Measurements from ENCODE around the gene LIFR. TPM values are rescaled to one million over a fixed set of nuclear protein-coding genes. Genes with fewer than 3 reads are reported as not detected.

The LIFR gene, protein sequence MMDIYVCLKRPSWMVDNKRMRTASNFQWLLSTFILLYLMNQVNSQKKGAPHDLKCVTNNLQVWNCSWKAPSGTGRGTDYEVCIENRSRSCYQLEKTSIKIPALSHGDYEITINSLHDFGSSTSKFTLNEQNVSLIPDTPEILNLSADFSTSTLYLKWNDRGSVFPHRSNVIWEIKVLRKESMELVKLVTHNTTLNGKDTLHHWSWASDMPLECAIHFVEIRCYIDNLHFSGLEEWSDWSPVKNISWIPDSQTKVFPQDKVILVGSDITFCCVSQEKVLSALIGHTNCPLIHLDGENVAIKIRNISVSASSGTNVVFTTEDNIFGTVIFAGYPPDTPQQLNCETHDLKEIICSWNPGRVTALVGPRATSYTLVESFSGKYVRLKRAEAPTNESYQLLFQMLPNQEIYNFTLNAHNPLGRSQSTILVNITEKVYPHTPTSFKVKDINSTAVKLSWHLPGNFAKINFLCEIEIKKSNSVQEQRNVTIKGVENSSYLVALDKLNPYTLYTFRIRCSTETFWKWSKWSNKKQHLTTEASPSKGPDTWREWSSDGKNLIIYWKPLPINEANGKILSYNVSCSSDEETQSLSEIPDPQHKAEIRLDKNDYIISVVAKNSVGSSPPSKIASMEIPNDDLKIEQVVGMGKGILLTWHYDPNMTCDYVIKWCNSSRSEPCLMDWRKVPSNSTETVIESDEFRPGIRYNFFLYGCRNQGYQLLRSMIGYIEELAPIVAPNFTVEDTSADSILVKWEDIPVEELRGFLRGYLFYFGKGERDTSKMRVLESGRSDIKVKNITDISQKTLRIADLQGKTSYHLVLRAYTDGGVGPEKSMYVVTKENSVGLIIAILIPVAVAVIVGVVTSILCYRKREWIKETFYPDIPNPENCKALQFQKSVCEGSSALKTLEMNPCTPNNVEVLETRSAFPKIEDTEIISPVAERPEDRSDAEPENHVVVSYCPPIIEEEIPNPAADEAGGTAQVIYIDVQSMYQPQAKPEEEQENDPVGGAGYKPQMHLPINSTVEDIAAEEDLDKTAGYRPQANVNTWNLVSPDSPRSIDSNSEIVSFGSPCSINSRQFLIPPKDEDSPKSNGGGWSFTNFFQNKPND
- total RNA-seq = 10 to 100 TPM in 2 of 4 donors, 1 to 10 TPM in 2; 3.1 to 72.9 (median 16.9) TPM

- no peaks in the 10 kb centered on the region for H3K36me3 ChIP-seq
- TF ChIP-seq, protein P1, sequence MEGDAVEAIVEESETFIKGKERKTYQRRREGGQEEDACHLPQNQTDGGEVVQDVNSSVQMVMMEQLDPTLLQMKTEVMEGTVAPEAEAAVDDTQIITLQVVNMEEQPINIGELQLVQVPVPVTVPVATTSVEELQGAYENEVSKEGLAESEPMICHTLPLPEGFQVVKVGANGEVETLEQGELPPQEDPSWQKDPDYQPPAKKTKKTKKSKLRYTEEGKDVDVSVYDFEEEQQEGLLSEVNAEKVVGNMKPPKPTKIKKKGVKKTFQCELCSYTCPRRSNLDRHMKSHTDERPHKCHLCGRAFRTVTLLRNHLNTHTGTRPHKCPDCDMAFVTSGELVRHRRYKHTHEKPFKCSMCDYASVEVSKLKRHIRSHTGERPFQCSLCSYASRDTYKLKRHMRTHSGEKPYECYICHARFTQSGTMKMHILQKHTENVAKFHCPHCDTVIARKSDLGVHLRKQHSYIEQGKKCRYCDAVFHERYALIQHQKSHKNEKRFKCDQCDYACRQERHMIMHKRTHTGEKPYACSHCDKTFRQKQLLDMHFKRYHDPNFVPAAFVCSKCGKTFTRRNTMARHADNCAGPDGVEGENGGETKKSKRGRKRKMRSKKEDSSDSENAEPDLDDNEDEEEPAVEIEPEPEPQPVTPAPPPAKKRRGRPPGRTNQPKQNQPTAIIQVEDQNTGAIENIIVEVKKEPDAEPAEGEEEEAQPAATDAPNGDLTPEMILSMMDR (IDR thresholded peaks at IDR 0.05) = no peak
- peak in 2 of 4 donors; percentile 63 to 82 for TF ChIP-seq POLR2A (IDR thresholded peaks at IDR 0.05)
- intact Hi-C loops (cut with DNase I) = loop anchor here (10.0 kb wide), 2 partner anchors 112 to 248 kb away; no protein-coding TSS in a partner anchor
These were observed at the start of gene LIFR for GRCh38 chr5:38556599-38557307. Gene LIFR, minus strand, starts transcription at chr5:38556646. Its CDS starts 25,999 bp downstream, at chr5:38530647.

GRCh38 chr5:38605610-38606009, 49.2 kb upstream of the LIFR start:
- no peaks in the 10 kb centered on the region for H3K9me3 ChIP-seq
- intact Hi-C loops (cut with DNase I) = no loop called here
- H3K36me3 ChIP-seq = no peaks in the 10 kb centered on the region
- DNase-seq = no peak
- TF ChIP-seq POLR2A (IDR thresholded peaks at IDR 0.05) = no peak
- TF ChIP-seq, protein P1 (IDR thresholded peaks at IDR 0.05) = no peak
- no peak overlapping the region for H3K27ac ChIP-seq
- WGBS, 2 donors = 78 to 87% methylated on average over 7 of the region's 7 CpGs
- H3K27me3 ChIP-seq = no peaks in the 10 kb centered on the region
- H3K4me3 ChIP-seq = no peak overlapping the region
- no peaks in the 10 kb centered on the region for H3K4me1 ChIP-seq

More at GRCh38 chr5:38556599-38557307, at the start of gene LIFR:
- Histone ChIP-seq H3K27ac (peak within 1 kb of the TSS; percentile 90 to 97 (median 92)), H3K9me3 (no peaks in the 10 kb centered on the region), H3K4me3 (peak within 1 kb of the TSS; percentile 80 to 94 (median 86)), H3K27me3 (peaks cover 0 to 16% (median 0%) of the 10 kb centered on the region in 4 donors), H3K4me1 (peaks cover 0 to 39% (median 0%) of the 10 kb centered on the region in 3 donors)
- 0% methylated on average over 1 of the region's 88 CpGs; no CpG with 5 or more reads in 1 of the 2 donors for WGBS, 2 donors
- DNase-seq = no peak

- H3K4me3 ChIP-seq = no peak overlapping the region
- intact Hi-C loops (cut with DNase I) = no loop called here
- H3K36me3 ChIP-seq = no peaks in the 10 kb centered on the region
- no peak for DNase-seq
- H3K4me1 ChIP-seq = peaks cover 0 to 10% (median 0%) of the 10 kb centered on the region in 3 donors
- WGBS, 2 donors = 76 to 88% methylated on average over 3 of the region's 3 CpGs
- no peak overlapping the region for H3K27ac ChIP-seq
- H3K27me3 ChIP-seq = no peaks in the 10 kb centered on the region
- no peaks in the 10 kb centered on the region for H3K9me3 ChIP-seq
- TF ChIP-seq, protein P1 (IDR thresholded peaks at IDR 0.05) = no peak
These were observed 47.2 kb upstream of the LIFR start for GRCh38 chr5:38603691-38604090.

GRCh38 chr5:38602641-38603040, 46.2 kb upstream of the LIFR start:
- TF ChIP-seq, protein P1 (IDR thresholded peaks at IDR 0.05) = no peak
- no peak for TF ChIP-seq POLR2A (IDR thresholded peaks at IDR 0.05)
- H3K27me3 ChIP-seq = no peaks in the 10 kb centered on the region
- peaks cover 0 to 10% (median 0%) of the 10 kb centered on the region in 3 donors for H3K4me1 ChIP-seq
- H3K4me3 ChIP-seq = no peak overlapping the region
- 79 to 89% methylated on average over 5 of the region's 5 CpGs for WGBS, 2 donors
- intact Hi-C loops (cut with DNase I) = no loop called here
- no peaks in the 10 kb centered on the region for H3K36me3 ChIP-seq
- DNase-seq = no peak
- H3K9me3 ChIP-seq = no peaks in the 10 kb centered on the region
- no peak overlapping the region for H3K27ac ChIP-seq
